Astrocyte of the cerebellum (primary cell): ENCODE results near the gene MMP17.
A peak's percentile ranks its signal among the peaks of the same experiment; 100 is the strongest.

ENCODE experiments used
- DNase-seq: peaks from one replicate; pipeline ENCODE4 v3.0.0-alpha.2; 2011; ENCODE audit warnings: low read depth
- H3K4me3 ChIP-seq: 2 replicates; pipeline ENCODE4 v1.5.1; 2011; ENCODE audit warnings: mild to moderate bottlenecking, low read depth, low read length, moderate library complexity
- in situ Hi-C: cut with HindIII; loops from 2 replicates; pipeline ENCODE4 v1.10.0; 2017; ENCODE audit warnings: low sequenced_read_pairs
- TF ChIP-seq, protein P1 (sequence below): IDR thresholded peaks from 2 replicates; pipeline ENCODE4 v1.5.1; 2012; ENCODE audit warnings: low read length, low read depth, moderate library complexity, mild to moderate bottlenecking; ENCODE audit errors: missing control alignments

MMP17 gene

GRCh38 chr12:131818821-131819585 lies 9.2 kb upstream of the MMP17 start:
- H3K4me3 ChIP-seq = no peak overlapping the region
- in situ Hi-C loops = no loop called here
- TF ChIP-seq, protein P1, sequence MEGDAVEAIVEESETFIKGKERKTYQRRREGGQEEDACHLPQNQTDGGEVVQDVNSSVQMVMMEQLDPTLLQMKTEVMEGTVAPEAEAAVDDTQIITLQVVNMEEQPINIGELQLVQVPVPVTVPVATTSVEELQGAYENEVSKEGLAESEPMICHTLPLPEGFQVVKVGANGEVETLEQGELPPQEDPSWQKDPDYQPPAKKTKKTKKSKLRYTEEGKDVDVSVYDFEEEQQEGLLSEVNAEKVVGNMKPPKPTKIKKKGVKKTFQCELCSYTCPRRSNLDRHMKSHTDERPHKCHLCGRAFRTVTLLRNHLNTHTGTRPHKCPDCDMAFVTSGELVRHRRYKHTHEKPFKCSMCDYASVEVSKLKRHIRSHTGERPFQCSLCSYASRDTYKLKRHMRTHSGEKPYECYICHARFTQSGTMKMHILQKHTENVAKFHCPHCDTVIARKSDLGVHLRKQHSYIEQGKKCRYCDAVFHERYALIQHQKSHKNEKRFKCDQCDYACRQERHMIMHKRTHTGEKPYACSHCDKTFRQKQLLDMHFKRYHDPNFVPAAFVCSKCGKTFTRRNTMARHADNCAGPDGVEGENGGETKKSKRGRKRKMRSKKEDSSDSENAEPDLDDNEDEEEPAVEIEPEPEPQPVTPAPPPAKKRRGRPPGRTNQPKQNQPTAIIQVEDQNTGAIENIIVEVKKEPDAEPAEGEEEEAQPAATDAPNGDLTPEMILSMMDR = no peak
- DNase-seq = no peak

GRCh38 chr12:131824450-131824849 lies 3.7 kb upstream of the MMP17 start:
- H3K4me3 ChIP-seq = no peak overlapping the region
- DNase-seq = no peak
- TF ChIP-seq, protein P1 = no peak
- in situ Hi-C loops = no loop called here

DNA sequence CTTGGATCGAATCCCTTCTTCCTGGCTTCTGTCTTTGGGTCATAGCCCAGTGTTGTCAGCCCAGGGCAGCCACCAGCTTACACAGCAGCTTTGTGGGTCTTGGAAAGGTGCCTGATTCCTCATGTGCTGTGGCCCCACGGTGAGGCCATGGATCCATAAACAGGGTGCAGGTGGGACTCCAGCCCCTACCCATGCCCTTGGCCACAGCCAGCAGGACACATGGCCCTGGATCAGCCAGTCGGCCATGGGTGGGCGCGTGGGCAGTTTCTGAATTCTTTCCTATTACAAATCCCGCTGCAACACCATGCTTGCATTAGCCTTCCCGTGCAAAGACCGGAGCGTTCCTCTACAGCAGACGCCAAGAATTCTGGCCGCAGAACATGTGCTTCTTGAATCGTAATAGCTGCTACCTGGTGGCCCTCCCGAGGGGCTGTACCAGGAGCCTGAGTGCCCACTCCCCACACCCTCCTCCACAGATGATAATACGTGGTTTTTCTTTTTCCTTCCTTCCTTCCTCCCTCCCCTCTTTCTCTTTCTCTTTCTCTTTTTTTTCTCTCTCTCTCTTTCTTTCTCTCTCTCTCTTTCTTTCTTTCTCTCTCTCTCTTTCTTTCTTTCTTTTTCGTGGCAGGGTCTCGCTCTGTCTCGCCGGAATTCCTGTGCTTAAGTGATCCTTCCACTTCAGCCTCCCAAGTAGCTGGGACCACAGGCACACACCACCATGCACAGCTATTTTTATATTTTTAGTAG lies 2.9 kb upstream of the MMP17 start:
- peak; percentile 59 for DNase-seq
- no peak overlapping the region for H3K4me3 ChIP-seq
- TF ChIP-seq, protein P1 = no peak
- in situ Hi-C loops = no loop called here

- in situ Hi-C loops = no loop called here
- H3K4me3 ChIP-seq = no peak overlapping the region
- TF ChIP-seq, protein P1 = no peak
- no peak for DNase-seq
These were observed 1.9 kb upstream of the MMP17 start for GRCh38 chr12:131826097-131826928.

- no peak for DNase-seq
- in situ Hi-C loops = no loop called here
- TF ChIP-seq, protein P1 = no peak
- H3K4me3 ChIP-seq = peak overlapping the region; percentile 45
These were observed 620 bp downstream of the MMP17 start for GRCh38 chr12:131828671-131829355.

- peak overlapping the region; percentile 45 for H3K4me3 ChIP-seq
- DNase-seq = no peak
- in situ Hi-C loops = no loop called here
- TF ChIP-seq, protein P1 = no peak
These were observed 1.2 kb downstream of the MMP17 start for GRCh38 chr12:131829356-131829747.
